Activated CD4-positive, alpha-beta T cell treated with anti-CD3 and anti-CD28 coated beads, Interleukin-2, amount 10 ng/mL, durations not matched to agents 7 days and 5 days (primary cell): ENCODE measurements around the gene CUTA. TPM values are rescaled to one million over a fixed set of nuclear protein-coding genes. Genes with fewer than 3 reads are reported as not detected.
A peak's percentile ranks its signal among the peaks of the same experiment; 100 is the strongest.
"Not testable (repeated sequence)": the region's sequence is repeated elsewhere in the genome, so short reads cannot be mapped to it uniquely, and the experiment has no call there.

Experiments used
- CTCF ChIA-PET: fragments of 350-600 bp; sonication (Branson Sonifier 250); formaldehyde crosslinking; loops from one replicate; lab custom pipeline; 2021; ENCODE audit warnings: antibody characterized with exemption; lab: Charles Lee
- POLR2A ChIA-PET: fragments of 350-600 bp; sonication (Branson Sonifier 250); formaldehyde crosslinking; loops from one replicate; lab custom pipeline; 2021; ENCODE audit warnings: antibody characterized with exemption; lab: Charles Lee
- DNase-seq: peaks from one replicate; pipeline ENCODE4 v3.0.0-alpha.2; 2020
- H3K27ac Mint-ChIP-seq: one replicate; pipeline ENCODE4 v1.8.0; 2021; ENCODE audit warnings: mild to moderate bottlenecking, moderate library complexity, mixed read lengths
- H3K27me3 Mint-ChIP-seq: one replicate; pipeline ENCODE4 v1.8.0; 2021; ENCODE audit warnings: mixed read lengths
- H3K36me3 Mint-ChIP-seq: one replicate; pipeline ENCODE4 v1.8.0; 2021; ENCODE audit warnings: low read depth, mixed read lengths
- H3K4me1 Mint-ChIP-seq: one replicate; pipeline ENCODE4 v1.8.0; 2021; ENCODE audit warnings: mixed read lengths
- H3K4me3 Mint-ChIP-seq: one replicate; pipeline ENCODE4 v1.8.0; 2021; ENCODE audit warnings: mild to moderate bottlenecking, moderate library complexity, mixed read lengths
- H3K9me3 Mint-ChIP-seq: one replicate; pipeline ENCODE4 v1.8.0; 2021; ENCODE audit warnings: mixed read lengths
- total RNA-seq, 2 experiments: library from RNA; stranded (reverse); gene quantifications; one replicate each; pipeline ENCODE4 v1.2.3, GENCODE V29; 2021

Gene CUTA
- total RNA-seq, 2 experiments from 2014 or later: 191 to 207 TPM

GRCh38 chr6:33405386-33405940, 12.4 kb downstream of the CUTA start:
- Mint-ChIP-seq H3K27ac (peak overlapping the region; percentile 69), H3K4me3 (no peak overlapping the region), H3K4me1 (peaks cover 46% of the 10 kb centered on the region), H3K27me3 (no peaks in the 10 kb centered on the region), H3K36me3 (peaks cover 76% of the 10 kb centered on the region), H3K9me3 (no peaks in the 10 kb centered on the region)
- ChIA-PET CTCF (interaction anchor here (0.9 to 1.1 kb wide), 4 partner anchors 9 to 13 kb away, joined by 3 to 4 read pairs (median 3); partner anchors contain the start of gene KIFC1), POLR2A (no interaction called here)
- DNase-seq: no peak

- no peak overlapping the region for H3K4me3 Mint-ChIP-seq
- H3K27ac Mint-ChIP-seq: peak overlapping the region; percentile 17
- H3K9me3 Mint-ChIP-seq: no peaks in the 10 kb centered on the region
- POLR2A ChIA-PET: no interaction called here
- peaks cover 78% of the 10 kb centered on the region for H3K36me3 Mint-ChIP-seq
- no peak for DNase-seq
- CTCF ChIA-PET: interaction anchor here (1.0 to 1.1 kb wide), 2 partner anchors 9 to 11 kb away, joined by 3 read pairs; no protein-coding TSS in a partner anchor
- no peaks in the 10 kb centered on the region for H3K27me3 Mint-ChIP-seq
- peaks cover 43% of the 10 kb centered on the region for H3K4me1 Mint-ChIP-seq
Observed at GRCh38 chr6:33404884-33405283, 13.0 kb downstream of the CUTA start.

GRCh38 chr6:33399881-33400280, 18.0 kb downstream of the CUTA start:
- H3K4me1 Mint-ChIP-seq: peaks cover 41% of the 10 kb centered on the region

GRCh38 chr6:33398601-33399000, 19.3 kb downstream of the CUTA start:
- CTCF ChIA-PET: interaction anchor here (1.6 kb wide), 1 partner anchor 11 kb away, joined by 3 read pairs; no protein-coding TSS in a partner anchor
- Mint-ChIP-seq H3K36me3 (peaks cover 68% of the 10 kb centered on the region), H3K27ac (peak overlapping the region; percentile 36), H3K4me1 (peaks cover 42% of the 10 kb centered on the region)
- DNase-seq, H3K27me3 Mint-ChIP-seq, POLR2A ChIA-PET, H3K9me3 Mint-ChIP-seq, H3K4me3 Mint-ChIP-seq: not testable (repeated sequence)

More at GRCh38 chr6:33399881-33400280, 18.0 kb downstream of the CUTA start:
- peaks cover 68% of the 10 kb centered on the region for H3K36me3 Mint-ChIP-seq
- H3K4me3 Mint-ChIP-seq, H3K27me3 Mint-ChIP-seq, DNase-seq, H3K9me3 Mint-ChIP-seq, POLR2A ChIA-PET, CTCF ChIA-PET, H3K27ac Mint-ChIP-seq: not testable (repeated sequence)

- DNase-seq: no peak
- H3K4me1 Mint-ChIP-seq: peaks cover 46% of the 10 kb centered on the region
- peaks cover 66% of the 10 kb centered on the region for H3K36me3 Mint-ChIP-seq
- H3K4me3 Mint-ChIP-seq: no peak overlapping the region
- POLR2A ChIA-PET: no interaction called here
- no peaks in the 10 kb centered on the region for H3K27me3 Mint-ChIP-seq
- no peak overlapping the region for H3K27ac Mint-ChIP-seq
- no peaks in the 10 kb centered on the region for H3K9me3 Mint-ChIP-seq
- CTCF ChIA-PET: interaction anchor here (0.5 to 1.6 kb wide), 2 partner anchors 13 to 1252 kb away, joined by 3 to 5 read pairs; no protein-coding TSS in a partner anchor
Observed at GRCh38 chr6:33397541-33397940, 20.4 kb downstream of the CUTA start.

- POLR2A ChIA-PET: no interaction called here
- peaks cover 44% of the 10 kb centered on the region for H3K36me3 Mint-ChIP-seq
- peak overlapping the region; percentile 95 for H3K4me3 Mint-ChIP-seq
- CTCF ChIA-PET: interaction anchor here (1.0 kb wide), 1 partner anchor 32 kb away, joined by 4 read pairs; no protein-coding TSS in a partner anchor
- H3K9me3 Mint-ChIP-seq: no peaks in the 10 kb centered on the region
- H3K27ac Mint-ChIP-seq: peak overlapping the region; percentile 94
- peaks cover 54% of the 10 kb centered on the region for H3K4me1 Mint-ChIP-seq
- DNase-seq: no peak
- H3K27me3 Mint-ChIP-seq: no peaks in the 10 kb centered on the region
Observed at GRCh38 chr6:33392979-33393378, 24.9 kb downstream of the CUTA start.

- Mint-ChIP-seq H3K36me3 (peaks cover 40% of the 10 kb centered on the region), H3K4me1 (peaks cover 50% of the 10 kb centered on the region), H3K27ac (peak overlapping the region; percentile 94), H3K27me3 (no peaks in the 10 kb centered on the region), H3K4me3 (peak overlapping the region; percentile 95), H3K9me3 (no peaks in the 10 kb centered on the region)
- DNase-seq: no peak
- CTCF ChIA-PET: interaction anchor here (1.0 to 1.1 kb wide), 2 partner anchors 13 to 33 kb away, joined by 4 read pairs; no protein-coding TSS in a partner anchor
- POLR2A ChIA-PET: interaction anchor here (0.6 kb wide), 1 partner anchor 51 kb away, joined by 3 read pairs; no protein-coding TSS in a partner anchor
Observed at GRCh38 chr6:33392595-33392948, 25.3 kb downstream of the CUTA start.

- ChIA-PET CTCF (interaction anchor here (0.6 to 1.1 kb wide), 3 partner anchors 14 to 253 kb away, joined by 4 read pairs; no protein-coding TSS in a partner anchor), POLR2A (interaction anchor here (0.6 kb wide), 2 partner anchors 24 to 51 kb away, joined by 3 read pairs; no protein-coding TSS in a partner anchor)
- Mint-ChIP-seq H3K36me3 (peaks cover 36% of the 10 kb centered on the region), H3K27ac (peak overlapping the region; percentile 94), H3K27me3 (no peaks in the 10 kb centered on the region), H3K9me3 (no peaks in the 10 kb centered on the region), H3K4me3 (peak overlapping the region; percentile 95), H3K4me1 (peaks cover 45% of the 10 kb centered on the region)
- peak; percentile 39 for DNase-seq
Observed at GRCh38 chr6:33391922-33392594, 25.8 kb downstream of the CUTA start.

- peak; percentile 99 for DNase-seq
- Mint-ChIP-seq H3K4me1 (peaks cover 45% of the 10 kb centered on the region), H3K9me3 (no peaks in the 10 kb centered on the region), H3K27me3 (no peaks in the 10 kb centered on the region), H3K36me3 (peaks cover 35% of the 10 kb centered on the region), H3K27ac (peak within 1 kb of the TSS; percentile 94), H3K4me3 (peak within 1 kb of the TSS; percentile 95)
- ChIA-PET CTCF (interaction anchor here (0.6 to 1.3 kb wide), 15 partner anchors 10 to 252 kb away, joined by 3 to 8 read pairs (median 4); partner anchors contain the start of gene CUTA), POLR2A (interaction anchor here (0.6 to 0.7 kb wide), 2 partner anchors 24 to 127 kb away, joined by 3 read pairs; no protein-coding TSS in a partner anchor)
Observed at GRCh38 chr6:33391278-33391921, 26.5 kb downstream of the CUTA start, which contains the start of gene KIFC1. Gene KIFC1 (plus strand): TSS chr6:33391823. CDS start chr6:33391986, 163 bp downstream.

- CTCF ChIA-PET: interaction anchor here (0.5 to 1.3 kb wide), 17 partner anchors 10 to 112 kb away, joined by 3 to 8 read pairs (median 3); partner anchors contain the start of gene CUTA
- Mint-ChIP-seq H3K27me3 (no peaks in the 10 kb centered on the region), H3K4me1 (peaks cover 39% of the 10 kb centered on the region), H3K9me3 (no peaks in the 10 kb centered on the region), H3K4me3 (peak overlapping the region; percentile 95), H3K27ac (peak overlapping the region; percentile 94), H3K36me3 (peaks cover 31% of the 10 kb centered on the region)
- DNase-seq: no peak
- POLR2A ChIA-PET: interaction anchor here (0.7 kb wide), 1 partner anchor 126 kb away, joined by 3 read pairs; no protein-coding TSS in a partner anchor
Observed at GRCh38 chr6:33390767-33391277, 27.1 kb downstream of the CUTA start.

GRCh38 chr6:33390173-33390572, 27.7 kb downstream of the CUTA start:
- Mint-ChIP-seq H3K27me3 (no peaks in the 10 kb centered on the region), H3K9me3 (no peaks in the 10 kb centered on the region), H3K4me1 (peaks cover 34% of the 10 kb centered on the region), H3K36me3 (peaks cover 26% of the 10 kb centered on the region), H3K27ac (peak overlapping the region; percentile 94), H3K4me3 (peak overlapping the region; percentile 95)
- POLR2A ChIA-PET: no interaction called here
- DNase-seq: no peak
- CTCF ChIA-PET: interaction anchor here (0.8 to 1.3 kb wide), 11 partner anchors 9 to 78 kb away, joined by 3 to 8 read pairs (median 4); partner anchors contain the start of gene CUTA

- DNase-seq: no peak
- H3K9me3 Mint-ChIP-seq: no peaks in the 10 kb centered on the region
- no peak overlapping the region for H3K27ac Mint-ChIP-seq
- no peak overlapping the region for H3K4me3 Mint-ChIP-seq
- H3K4me1 Mint-ChIP-seq: no peaks in the 10 kb centered on the region
- ChIA-PET CTCF (interaction anchor here (0.6 kb wide), 2 partner anchors 44 to 56 kb away, joined by 3 to 5 read pairs; a partner anchor contains a TSS), POLR2A (no interaction called here)
- H3K36me3 Mint-ChIP-seq: no peaks in the 10 kb centered on the region
- peaks cover 4% of the 10 kb centered on the region for H3K27me3 Mint-ChIP-seq
Observed at GRCh38 chr6:33384581-33385020, 33.3 kb downstream of the CUTA start.
